CD4-positive, alpha-beta T cell (primary cell): ENCODE results near the gene ARL14EP. TPM values are rescaled to one million over a fixed set of nuclear protein-coding genes. Genes with fewer than 3 reads are reported as not detected.

Experiments
- ATAC-seq: fragments of 200-7000 bp; cut with Tn5 transposase; one replicate; pipeline ENCODE4 v1.10.0; 2022; ENCODE audit warnings: mild to moderate bottlenecking; ENCODE audit not compliant: poor library complexity
- CTCF ChIA-PET: fragments of 350-600 bp; sonication (Branson Sonifier 250); formaldehyde crosslinking; loops from one replicate; lab custom pipeline; 2021; ENCODE audit warnings: antibody characterized with exemption, inconsistent platforms; lab: Charles Lee
- POLR2A ChIA-PET: fragments of 350-600 bp; sonication (Branson Sonifier 250); formaldehyde crosslinking; loops from one replicate; lab custom pipeline; 2021; ENCODE audit warnings: antibody characterized with exemption, inconsistent platforms; lab: Charles Lee
- DNase-seq, 14 experiments: peaks; one replicate each; pipeline ENCODE4 v3.0.0-alpha.2; 2013 to 2020; ENCODE audit warnings: mixed read lengths in 2 of 14
- H3K27ac ChIP-seq, 2 donors: one replicate each; pipeline versions ENCODE4 v1.5.1 to v1.7.0; 2013; ENCODE audit warnings: low read length in 2 of 2, low read depth in 1 of 2, mild to moderate bottlenecking in 1 of 2
- H3K27me3 ChIP-seq, 2 experiments: 1 replicate in 1 of 2; 2 replicates in 1 of 2; pipeline versions ENCODE4 v1.6.1 to v1.7.0; 2013; ENCODE audit warnings: low read length in 2 of 2, control low read depth in 1 of 2, mild to moderate bottlenecking in 1 of 2, moderate library complexity in 1 of 2; ENCODE audit not compliant: insufficient read depth in 2 of 2, control insufficient read depth in 1 of 2
- H3K36me3 ChIP-seq: one replicate; pipeline ENCODE4 v1.6.1; 2013; ENCODE audit warnings: low read length, control low read depth; ENCODE audit not compliant: insufficient read depth
- H3K4me1 ChIP-seq: one replicate; pipeline ENCODE4 v1.6.1; 2013; ENCODE audit warnings: low read length, control low read depth; ENCODE audit not compliant: insufficient read depth
- H3K4me3 ChIP-seq: one replicate; pipeline ENCODE4 v1.5.1; 2013; ENCODE audit warnings: mild to moderate bottlenecking, low read length, moderate library complexity
- H3K9me3 ChIP-seq, 2 experiments: 1 replicate in 1 of 2; 2 replicates in 1 of 2; pipeline versions ENCODE4 v1.6.1 to v1.7.0; 2013; ENCODE audit warnings: low read length in 2 of 2, mild to moderate bottlenecking in 2 of 2, control low read depth in 1 of 2, moderate library complexity in 1 of 2; ENCODE audit not compliant: control insufficient read depth in 1 of 2, insufficient read depth in 1 of 2
- H3K27ac Mint-ChIP-seq: one replicate; pipeline ENCODE4 v1.8.0; 2020; ENCODE audit warnings: mixed read lengths
- H3K27me3 Mint-ChIP-seq: one replicate; pipeline ENCODE4 v1.8.0; 2021; ENCODE audit warnings: mixed read lengths
- H3K36me3 Mint-ChIP-seq: one replicate; pipeline ENCODE4 v1.8.0; 2021; ENCODE audit warnings: low read depth, mixed read lengths
- H3K4me1 Mint-ChIP-seq: one replicate; pipeline ENCODE4 v1.8.0; 2021; ENCODE audit warnings: low read depth, mixed read lengths
- H3K4me3 Mint-ChIP-seq: one replicate; pipeline ENCODE4 v1.8.0; 2020; ENCODE audit warnings: mild to moderate bottlenecking, mixed read lengths
- H3K9me3 Mint-ChIP-seq: one replicate; pipeline ENCODE4 v1.8.0; 2020; ENCODE audit warnings: mixed read lengths
- CTCF ChIP-seq: fragments of 200-600 bp; IDR thresholded peaks from one replicate; pipeline ENCODE4 v1.8.0; 2022; ENCODE audit warnings: antibody characterized with exemption, mild to moderate bottlenecking
- intact Hi-C, 2 experiments: fragments of 100-400 bp; cut with DNase I in 1 of 2; cut with micrococcal nuclease in 1 of 2; formaldehyde crosslinking; loops; one replicate each; pipeline versions ENCODE4 v1.15.1 to v1.9.0; 2023 to 2025; cut with DNase I, micrococcal nuclease
- total RNA-seq, 174 experiments: library from RNA in 2 of 174; stranded (reverse) in 2 of 174; gene quantifications; one replicate each; pipeline ENCODE4 v1.2.3 and lab custom pipeline; 2021 to 2026

ARL14EP gene
- total RNA-seq, 2 experiments from 2014 or later: 48.1 to 49.7 TPM

- CTCF ChIA-PET: no interaction called here
Observed at GRCh38 chr11:30314625-30315024, 8.3 kb upstream of the ARL14EP start.

GRCh38 chr11:30316237-30316636 is 6.7 kb upstream of the ARL14EP start:
- Histone ChIP-seq H3K36me3 (no peaks in the 10 kb centered on the region), H3K9me3 (no peaks in the 10 kb centered on the region), H3K27me3 (peaks cover 0 to 5% of the 10 kb centered on the region in 2 experiments), H3K4me1 (no peaks in the 10 kb centered on the region), H3K4me3 (no peak overlapping the region), H3K27ac (no peak overlapping the region)
- H3K36me3 Mint-ChIP-seq: no peaks in the 10 kb centered on the region
- TF ChIP-seq CTCF: no peak
- no peaks in the 10 kb centered on the region for H3K9me3 Mint-ChIP-seq
- H3K27me3 Mint-ChIP-seq: peaks cover 34% of the 10 kb centered on the region
- no peaks in the 10 kb centered on the region for H3K4me1 Mint-ChIP-seq
- CTCF ChIA-PET: interaction anchor here (1.2 kb wide), 1 partner anchor 17 kb away, joined by 3 read pairs; no protein-coding TSS in a partner anchor
- H3K27ac Mint-ChIP-seq: no peak overlapping the region
- no peak overlapping the region for H3K4me3 Mint-ChIP-seq
- POLR2A ChIA-PET: interaction anchor here (1.2 kb wide), 1 partner anchor 10 kb away, joined by 5 read pairs; no protein-coding TSS in a partner anchor
- intact Hi-C loops: no loop called here
- no peak for DNase-seq
- no peak for ATAC-seq

More at GRCh38 chr11:30314625-30315024, 8.3 kb upstream of the ARL14EP start:
- Histone ChIP-seq H3K27me3 (peaks cover 5 to 13% of the 10 kb centered on the region in 2 experiments), H3K27ac (no peak overlapping the region), H3K9me3 (no peaks in the 10 kb centered on the region), H3K4me1 (no peaks in the 10 kb centered on the region), H3K4me3 (no peak overlapping the region), H3K36me3 (no peaks in the 10 kb centered on the region)
- H3K27me3 Mint-ChIP-seq: peaks cover 36% of the 10 kb centered on the region
- ATAC-seq (no peak), DNase-seq (no peak)
- no peaks in the 10 kb centered on the region for H3K4me1 Mint-ChIP-seq
- peak; percentile 22 for TF ChIP-seq CTCF
- no peaks in the 10 kb centered on the region for H3K9me3 Mint-ChIP-seq
- H3K4me3 Mint-ChIP-seq: no peak overlapping the region
- POLR2A ChIA-PET: no interaction called here
- H3K27ac Mint-ChIP-seq: no peak overlapping the region
- no peaks in the 10 kb centered on the region for H3K36me3 Mint-ChIP-seq
- intact Hi-C loops: no loop called here

- no peak overlapping the region for H3K27ac Mint-ChIP-seq
Observed at GRCh38 chr11:30317030-30317429, 5.9 kb upstream of the ARL14EP start.

More at GRCh38 chr11:30317030-30317429, 5.9 kb upstream of the ARL14EP start:
- Mint-ChIP-seq H3K4me1 (no peaks in the 10 kb centered on the region), H3K27me3 (peaks cover 33% of the 10 kb centered on the region), H3K36me3 (no peaks in the 10 kb centered on the region), H3K4me3 (no peak overlapping the region), H3K9me3 (no peaks in the 10 kb centered on the region)
- ATAC-seq (no peak), DNase-seq (peak in 1 of 14 experiments; percentile 15)
- H3K4me1 ChIP-seq: no peaks in the 10 kb centered on the region
- no peak overlapping the region for H3K27ac ChIP-seq
- intact Hi-C loops: no loop called here
- CTCF ChIA-PET: no interaction called here
- POLR2A ChIA-PET: interaction anchor here (1.0 to 1.2 kb wide), 2 partner anchors 8 to 9 kb away, joined by 4 to 5 read pairs; no protein-coding TSS in a partner anchor
- H3K9me3 ChIP-seq: no peaks in the 10 kb centered on the region
- H3K27me3 ChIP-seq: peaks cover 0 to 5% of the 10 kb centered on the region in 2 experiments
- TF ChIP-seq CTCF: no peak
- no peak overlapping the region for H3K4me3 ChIP-seq
- no peaks in the 10 kb centered on the region for H3K36me3 ChIP-seq
